Upper lobe of right lung (tissue), 1 donor: ENCODE results near the gene SPDEF. TPM values are rescaled to one million over a fixed set of nuclear protein-coding genes. Genes with fewer than 3 reads are reported as not detected.

Source experiments
- ATAC-seq: fragments of 200-7000 bp; cut with Tn5 transposase; one replicate; pipeline ENCODE4 v1.9.1; 2020; ENCODE audit warnings: mild to moderate bottlenecking, moderate library complexity
- DNase-seq: peaks from one replicate; pipeline ENCODE4 v3.0.0-alpha.2; 2020
- H3K27ac ChIP-seq: fragments of 200-600 bp; one replicate; pipeline ENCODE4 v1.8.0; 2022
- H3K27me3 ChIP-seq: fragments of 200-600 bp; one replicate; pipeline ENCODE4 v1.8.0; 2022; ENCODE audit warnings: mild to moderate bottlenecking
- H3K36me3 ChIP-seq: fragments of 200-600 bp; one replicate; pipeline ENCODE4 v1.8.0; 2022
- H3K4me1 ChIP-seq: fragments of 200-600 bp; one replicate; pipeline ENCODE4 v1.8.0; 2022
- H3K4me3 ChIP-seq: fragments of 200-600 bp; one replicate; pipeline ENCODE4 v1.8.0; 2022; ENCODE audit warnings: mild to moderate bottlenecking
- H3K9me3 ChIP-seq: fragments of 200-600 bp; one replicate; pipeline ENCODE4 v1.8.0; 2022
- CTCF ChIP-seq: fragments of 200-600 bp; IDR thresholded peaks from one replicate; pipeline ENCODE4 v1.8.0; 2022; ENCODE audit warnings: antibody characterized with exemption
- intact Hi-C: fragments of 100-400 bp; cut with DNase I; formaldehyde crosslinking; loops from one replicate; pipeline ENCODE4 v1.11.0; 2022
- total RNA-seq: library from RNA; stranded (reverse); fragmentation: NEBNext Ultra II Directional; extraction: Animal tissue kit (Norgen Biotek cat#: 25700); gene quantifications from one replicate; pipeline ENCODE4 v1.2.1, GENCODE V29; 2021
- donor health status: DM: no; HTN: yes; CAD: no; lungs with severe emphysema.

SPDEF gene
- total RNA-seq, 1 donor from 2014 or later, result 1.3 TPM

- peak; percentile 10 for DNase-seq
- TF ChIP-seq CTCF, result no peak
- intact Hi-C loops, result no loop called here
These were observed 27.9 kb upstream of the SPDEF start for GRCh38 chr6:34583861-34584604.

GRCh38 chr6:34583461-34583860 lies 27.3 kb upstream of the SPDEF start:
- TF ChIP-seq CTCF, result no peak
- no peaks in the 10 kb centered on the region for H3K4me1 ChIP-seq
- H3K36me3 ChIP-seq, result peaks cover 17% of the 10 kb centered on the region
- ATAC-seq (no peak), DNase-seq (peak; percentile 52)
- H3K27ac ChIP-seq, result no peak overlapping the region
- intact Hi-C loops, result no loop called here
- H3K9me3 ChIP-seq, result no peaks in the 10 kb centered on the region
- no peaks in the 10 kb centered on the region for H3K27me3 ChIP-seq
- H3K4me3 ChIP-seq, result no peak overlapping the region

More at GRCh38 chr6:34583861-34584604, 27.9 kb upstream of the SPDEF start:
- no peaks in the 10 kb centered on the region for H3K9me3 ChIP-seq
- no peak for ATAC-seq
- no peaks in the 10 kb centered on the region for H3K4me1 ChIP-seq
- H3K27ac ChIP-seq, result no peak overlapping the region
- peaks cover 23% of the 10 kb centered on the region for H3K36me3 ChIP-seq
- no peaks in the 10 kb centered on the region for H3K27me3 ChIP-seq
- H3K4me3 ChIP-seq, result no peak overlapping the region

- Histone ChIP-seq H3K36me3 (no peaks in the 10 kb centered on the region), H3K27ac (no peak overlapping the region), H3K27me3 (no peaks in the 10 kb centered on the region), H3K4me3 (no peak overlapping the region), H3K9me3 (no peaks in the 10 kb centered on the region), H3K4me1 (no peaks in the 10 kb centered on the region)
- peak; percentile 32 for DNase-seq
- no peak for TF ChIP-seq CTCF
- ATAC-seq, result no peak
- intact Hi-C loops, result no loop called here
These were observed 25.4 kb upstream of the SPDEF start for GRCh38 chr6:34581561-34581920.

- Histone ChIP-seq H3K4me1 (no peaks in the 10 kb centered on the region), H3K9me3 (no peaks in the 10 kb centered on the region), H3K27ac (no peak overlapping the region), H3K4me3 (no peak overlapping the region), H3K27me3 (no peaks in the 10 kb centered on the region), H3K36me3 (no peaks in the 10 kb centered on the region)
- no peak for TF ChIP-seq CTCF
- DNase-seq, result peak; percentile 36
- intact Hi-C loops, result no loop called here
- ATAC-seq, result no peak
These were observed 24.8 kb upstream of the SPDEF start for GRCh38 chr6:34580707-34581560.

GRCh38 chr6:34578445-34579262 lies 22.5 kb upstream of the SPDEF start:
- intact Hi-C loops, result no loop called here
- ATAC-seq (no peak), DNase-seq (peak; percentile 51)
- Histone ChIP-seq H3K4me1 (no peaks in the 10 kb centered on the region), H3K36me3 (no peaks in the 10 kb centered on the region), H3K27ac (no peak overlapping the region), H3K4me3 (no peak overlapping the region), H3K27me3 (no peaks in the 10 kb centered on the region), H3K9me3 (no peaks in the 10 kb centered on the region)
- TF ChIP-seq CTCF, result no peak
